ENCODE results near the gene P2RY2. TPM values are rescaled to one million over a fixed set of nuclear protein-coding genes. Genes with fewer than 3 reads are reported as not detected.

The P2RY2 gene
- total and polyA plus RNA-seq, 9 donors, result 0.43 to 1.7 (median 1.0) TPM

- Histone ChIP-seq H3K4me3 (ENCODE audit: low read length) (peak overlapping the region; percentile 24), H3K27ac (ENCODE audit: low read length) (no peak overlapping the region), H3K9me3 (replicated peaks; ENCODE audit: control insufficient read depth, low read depth, low read length) (no peaks in the 10 kb centered on the region), H3K4me1 (ENCODE audit: control insufficient read depth, insufficient read depth, low read length) (peaks cover 23% of the 10 kb centered on the region), H3K36me3 (ENCODE audit: control insufficient read depth, insufficient read depth, low read length) (no peaks in the 10 kb centered on the region), H3K27me3 (ENCODE audit: control insufficient read depth, insufficient read depth, low read length) (peaks cover 3% of the 10 kb centered on the region)
- 26% methylated on average over 9 of the region's 12 CpGs for WGBS (ENCODE audit: insufficient coverage)
- peak; percentile 78 for DNase-seq
Measured at GRCh38 chr11:73242251-73243092, 24.4 kb downstream of the P2RY2 start.

DNA sequence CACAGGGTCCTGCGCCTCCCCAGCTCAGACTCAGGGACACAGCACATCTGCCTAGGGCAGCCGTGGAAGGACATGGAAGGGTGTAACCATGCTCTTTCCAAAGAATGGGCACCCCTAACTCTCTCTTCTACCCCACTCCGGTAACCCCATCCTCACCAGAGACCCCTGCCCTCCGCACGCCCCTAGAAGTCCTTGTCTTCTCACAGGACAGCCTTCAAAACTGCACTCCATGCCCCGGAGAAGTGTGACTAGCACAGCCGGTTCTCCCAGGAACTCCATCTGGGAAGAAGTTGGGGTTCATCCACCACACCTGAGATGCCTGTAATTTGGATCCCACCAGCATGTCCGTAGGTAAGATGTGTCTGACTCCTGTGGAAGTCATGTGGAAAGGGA is 25.0 kb downstream of the P2RY2 start:
- no peaks in the 10 kb centered on the region for H3K36me3 ChIP-seq (ENCODE audit: control insufficient read depth, insufficient read depth, low read length)
- WGBS (ENCODE audit: insufficient coverage), result 83% methylated on average over 6 of the region's 8 CpGs
- no peak overlapping the region for H3K27ac ChIP-seq (ENCODE audit: low read length)
- H3K27me3 ChIP-seq (ENCODE audit: control insufficient read depth, insufficient read depth, low read length), result peaks cover 3% of the 10 kb centered on the region
- H3K9me3 ChIP-seq (replicated peaks; ENCODE audit: control insufficient read depth, low read depth, low read length), result no peaks in the 10 kb centered on the region
- H3K4me1 ChIP-seq (ENCODE audit: control insufficient read depth, insufficient read depth, low read length), result peaks cover 19% of the 10 kb centered on the region
- H3K4me3 ChIP-seq (ENCODE audit: low read length), result no peak overlapping the region
- no peak for DNase-seq

- H3K9me3 ChIP-seq (replicated peaks; ENCODE audit: control insufficient read depth, low read depth, low read length), result no peaks in the 10 kb centered on the region
- no peak for DNase-seq
- no peaks in the 10 kb centered on the region for H3K36me3 ChIP-seq (ENCODE audit: control insufficient read depth, insufficient read depth, low read length)
- H3K27ac ChIP-seq (ENCODE audit: low read length), result no peak overlapping the region
- peaks cover 16% of the 10 kb centered on the region for H3K4me1 ChIP-seq (ENCODE audit: control insufficient read depth, insufficient read depth, low read length)
- WGBS (ENCODE audit: insufficient coverage), result 69% methylated on average over 1 of the region's 4 CpGs
- H3K27me3 ChIP-seq (ENCODE audit: control insufficient read depth, insufficient read depth, low read length), result peaks cover 3% of the 10 kb centered on the region
- no peak overlapping the region for H3K4me3 ChIP-seq (ENCODE audit: low read length)
Measured at GRCh38 chr11:73244589-73245240, 26.6 kb downstream of the P2RY2 start.

GRCh38 chr11:73245461-73245860 is 27.4 kb downstream of the P2RY2 start:
- 53% methylated on average over 4 of the region's 6 CpGs for WGBS (ENCODE audit: insufficient coverage)
- no peak overlapping the region for H3K4me3 ChIP-seq (ENCODE audit: low read length)

GRCh38 chr11:73246303-73246702 is 28.2 kb downstream of the P2RY2 start:
- DNase-seq, result no peak
- no peaks in the 10 kb centered on the region for H3K36me3 ChIP-seq (ENCODE audit: control insufficient read depth, insufficient read depth, low read length)
- peaks cover 3% of the 10 kb centered on the region for H3K27me3 ChIP-seq (ENCODE audit: control insufficient read depth, insufficient read depth, low read length)
- H3K9me3 ChIP-seq (replicated peaks; ENCODE audit: control insufficient read depth, low read depth, low read length), result no peaks in the 10 kb centered on the region
- no CpG with 5 or more reads among the region's 2 CpGs for WGBS (ENCODE audit: insufficient coverage)
- no peak overlapping the region for H3K27ac ChIP-seq (ENCODE audit: low read length)
- H3K4me1 ChIP-seq (ENCODE audit: control insufficient read depth, insufficient read depth, low read length), result peaks cover 9% of the 10 kb centered on the region
- no peak overlapping the region for H3K4me3 ChIP-seq (ENCODE audit: low read length)

More at GRCh38 chr11:73245461-73245860, 27.4 kb downstream of the P2RY2 start:
- no peaks in the 10 kb centered on the region for H3K36me3 ChIP-seq (ENCODE audit: control insufficient read depth, insufficient read depth, low read length)
- H3K27me3 ChIP-seq (ENCODE audit: control insufficient read depth, insufficient read depth, low read length), result peaks cover 3% of the 10 kb centered on the region
- H3K4me1 ChIP-seq (ENCODE audit: control insufficient read depth, insufficient read depth, low read length), result peaks cover 11% of the 10 kb centered on the region
- DNase-seq, result no peak
- H3K27ac ChIP-seq (ENCODE audit: low read length), result no peak overlapping the region
- no peaks in the 10 kb centered on the region for H3K9me3 ChIP-seq (replicated peaks; ENCODE audit: control insufficient read depth, low read depth, low read length)

DNA sequence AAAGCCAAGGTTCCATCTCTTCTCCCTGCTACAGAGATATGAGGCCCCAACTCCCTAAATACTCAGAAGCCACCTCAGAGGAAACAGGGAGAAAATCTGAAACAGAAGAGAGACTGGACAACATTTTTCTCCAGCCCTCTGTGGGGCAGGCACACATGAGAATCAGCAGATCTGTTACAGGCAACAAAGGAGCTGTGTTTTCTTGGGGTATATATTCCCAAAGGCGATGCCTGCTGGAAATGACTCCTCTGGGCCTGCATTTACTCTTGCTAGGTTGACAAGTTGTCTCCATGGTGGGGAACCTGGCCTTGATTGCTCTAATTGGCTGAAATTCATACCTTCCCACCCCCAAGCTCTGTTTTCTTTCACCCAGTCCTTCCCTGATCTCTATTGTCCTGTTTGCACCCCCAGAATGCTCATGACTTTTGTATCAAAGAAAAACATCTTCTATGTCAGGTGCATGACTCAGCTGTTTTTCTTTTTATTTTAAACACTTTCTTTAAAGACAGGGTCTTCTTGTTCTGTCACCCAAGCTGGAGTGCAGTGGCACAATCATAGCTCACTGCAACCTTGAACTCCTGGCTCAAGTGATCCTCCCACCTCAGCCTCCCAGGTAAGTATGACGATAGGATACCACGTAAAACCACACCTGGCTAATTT is 30.6 kb downstream of the P2RY2 start:
- H3K4me1 ChIP-seq (ENCODE audit: control insufficient read depth, insufficient read depth, low read length), result no peaks in the 10 kb centered on the region
- WGBS (ENCODE audit: insufficient coverage), result 92% methylated on average over 2 of the region's 3 CpGs
- peaks cover 3% of the 10 kb centered on the region for H3K27me3 ChIP-seq (ENCODE audit: control insufficient read depth, insufficient read depth, low read length)
- no peak overlapping the region for H3K27ac ChIP-seq (ENCODE audit: low read length)
- H3K9me3 ChIP-seq (replicated peaks; ENCODE audit: control insufficient read depth, low read depth, low read length), result no peaks in the 10 kb centered on the region
- no peak overlapping the region for H3K4me3 ChIP-seq (ENCODE audit: low read length)
- DNase-seq, result no peak
- no peaks in the 10 kb centered on the region for H3K36me3 ChIP-seq (ENCODE audit: control insufficient read depth, insufficient read depth, low read length)

GRCh38 chr11:73249304-73249703 is 31.2 kb downstream of the P2RY2 start:
- WGBS (ENCODE audit: insufficient coverage), result no CpG with 5 or more reads among the region's 5 CpGs
- no peak overlapping the region for H3K27ac ChIP-seq (ENCODE audit: low read length)
- no peaks in the 10 kb centered on the region for H3K36me3 ChIP-seq (ENCODE audit: control insufficient read depth, insufficient read depth, low read length)
- no peaks in the 10 kb centered on the region for H3K4me1 ChIP-seq (ENCODE audit: control insufficient read depth, insufficient read depth, low read length)
- peaks cover 3% of the 10 kb centered on the region for H3K27me3 ChIP-seq (ENCODE audit: control insufficient read depth, insufficient read depth, low read length)
- no peak overlapping the region for H3K4me3 ChIP-seq (ENCODE audit: low read length)
- no peaks in the 10 kb centered on the region for H3K9me3 ChIP-seq (replicated peaks; ENCODE audit: control insufficient read depth, low read depth, low read length)
- DNase-seq, result no peak

GRCh38 chr11:73249853-73250783 is 32.0 kb downstream of the P2RY2 start:
- Histone ChIP-seq H3K4me1 (ENCODE audit: control insufficient read depth, insufficient read depth, low read length) (no peaks in the 10 kb centered on the region), H3K4me3 (ENCODE audit: low read length) (no peak overlapping the region), H3K27ac (ENCODE audit: low read length) (no peak overlapping the region), H3K27me3 (ENCODE audit: control insufficient read depth, insufficient read depth, low read length) (no peaks in the 10 kb centered on the region), H3K9me3 (replicated peaks; ENCODE audit: control insufficient read depth, low read depth, low read length) (no peaks in the 10 kb centered on the region), H3K36me3 (ENCODE audit: control insufficient read depth, insufficient read depth, low read length) (no peaks in the 10 kb centered on the region)
- 99% methylated on average over 6 of the region's 11 CpGs for WGBS (ENCODE audit: insufficient coverage)
- no peak for DNase-seq

DNA sequence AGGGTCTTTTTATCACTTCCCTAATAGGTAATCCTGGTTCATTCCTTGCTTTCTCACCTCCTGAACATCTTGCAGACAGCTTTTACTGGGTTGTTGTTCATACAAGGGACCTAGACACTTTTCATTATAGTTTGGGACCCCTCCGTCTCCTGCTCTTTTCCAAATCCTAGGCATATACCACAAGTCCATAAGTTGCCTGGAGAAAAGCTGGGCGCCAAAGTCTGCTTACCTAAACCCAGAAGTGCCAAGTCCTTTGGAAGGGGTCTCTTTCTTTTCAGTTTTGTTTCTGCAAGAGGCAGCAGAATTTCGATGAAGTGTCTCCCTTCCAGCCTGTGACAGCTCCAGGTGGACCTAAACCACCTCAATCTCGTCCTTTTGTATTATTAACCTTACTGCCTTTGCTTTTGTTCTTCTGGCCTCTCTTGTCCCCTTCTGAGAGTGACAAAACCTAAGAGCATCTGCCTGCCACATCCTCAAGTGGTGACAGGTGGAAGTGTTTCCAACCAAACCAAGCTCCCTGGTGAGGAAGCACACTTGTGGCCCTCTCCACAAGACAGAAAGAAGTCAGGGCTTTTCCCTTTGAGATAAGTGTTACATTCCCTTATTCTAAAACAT is 34.6 kb downstream of the P2RY2 start:
- Histone ChIP-seq H3K4me1 (ENCODE audit: control insufficient read depth, insufficient read depth, low read length) (peaks cover 5% of the 10 kb centered on the region), H3K36me3 (ENCODE audit: control insufficient read depth, insufficient read depth, low read length) (no peaks in the 10 kb centered on the region), H3K27ac (ENCODE audit: low read length) (no peak overlapping the region), H3K4me3 (ENCODE audit: low read length) (no peak overlapping the region), H3K9me3 (replicated peaks; ENCODE audit: control insufficient read depth, low read depth, low read length) (no peaks in the 10 kb centered on the region), H3K27me3 (ENCODE audit: control insufficient read depth, insufficient read depth, low read length) (no peaks in the 10 kb centered on the region)
- 100% methylated on average over 1 of the region's 4 CpGs for WGBS (ENCODE audit: insufficient coverage)
- DNase-seq, result no peak

Measured in muscle of leg (tissue), 11 donors.